Panc1 (cell line): ENCODE measurements around the gene OR2G3. TPM values are rescaled to one million over a fixed set of nuclear protein-coding genes. Genes with fewer than 3 reads are reported as not detected.

Source experiments
- ATAC-seq: fragments of 200-7000 bp; cut with Tn5 transposase; 2 replicates; pipeline ENCODE4 v1.9.1; 2020; ENCODE audit warnings: mild to moderate bottlenecking, moderate library complexity
- BruUV-seq: library from RNA; stranded (reverse); fragments of 400-500 nt; replicated peaks from 2 replicates; lab custom pipeline; 2021; lab: Mats Ljungman, UMichigan
- CTCF ChIA-PET: fragments of 300-600 bp; sonication (Branson Sonifier 250); formaldehyde crosslinking; loops from one replicate; lab custom pipeline; 2022; ENCODE audit warnings: antibody characterized with exemption; lab: Charles Lee
- POLR2A ChIA-PET: fragments of 300-600 bp; sonication (Branson Sonifier 250); formaldehyde crosslinking; loops from one replicate; lab custom pipeline; 2022; ENCODE audit warnings: antibody characterized with exemption; lab: Charles Lee
- DNase-seq: peaks from one replicate; pipeline ENCODE4 v3.0.0-alpha.2; 2010; ENCODE audit warnings: low read depth, low spot score
- H3K27ac ChIP-seq: 2 replicates; pipeline ENCODE4 v1.5.1; 2011; ENCODE audit warnings: mild to moderate bottlenecking, low read length, inconsistent platforms
- H3K27me3 ChIP-seq: fragments of 200-500 bp; sonication (Bioruptor generic); 2 replicates; pipeline ENCODE4 v1.6.0; 2014; ENCODE audit warnings: low read length, inconsistent platforms; ENCODE audit not compliant: control insufficient read depth, insufficient read depth
- H3K36me3 ChIP-seq: fragments of 200-500 bp; sonication (Bioruptor generic); 2 replicates; pipeline ENCODE4 v1.5.1; 2014; ENCODE audit warnings: inconsistent platforms, mild to moderate bottlenecking, low read length, moderate library complexity; ENCODE audit not compliant: control insufficient read depth, insufficient read depth
- H3K4me1 ChIP-seq: 2 replicates; pipeline ENCODE4 v1.5.1; 2011; ENCODE audit warnings: inconsistent platforms, mild to moderate bottlenecking, low read length, moderate library complexity; ENCODE audit not compliant: control insufficient read depth, insufficient read depth
- H3K4me3 ChIP-seq, 2 experiments: 2 replicates each; pipeline ENCODE4 v1.5.1; 2011 to 2012; ENCODE audit warnings: low read depth in 2 of 2, low read length in 2 of 2, mild to moderate bottlenecking in 2 of 2, inconsistent platforms in 1 of 2, moderate library complexity in 1 of 2
- H3K9me3 ChIP-seq: fragments of 200-500 bp; sonication (Bioruptor generic); 2 replicates; pipeline ENCODE4 v1.5.1; 2014; ENCODE audit warnings: low read depth, mild to moderate bottlenecking, inconsistent platforms, low read length, moderate library complexity; ENCODE audit not compliant: control insufficient read depth, insufficient read depth
- CTCF ChIP-seq: fragments of 450-650 bp; IDR thresholded peaks from 2 replicates; pipeline ENCODE4 v1.5.1; 2017; ENCODE audit warnings: mild to moderate bottlenecking
- POLR2AphosphoS5 ChIP-seq: IDR thresholded peaks from 2 replicates; pipeline ENCODE4 v1.6.1; 2012; ENCODE audit warnings: mild to moderate bottlenecking, low read depth, low read length, moderate library complexity
- SIN3A ChIP-seq: IDR thresholded peaks from 2 replicates; pipeline ENCODE4 v1.6.1; 2012; ENCODE audit warnings: low read depth, mild to moderate bottlenecking, low read length, moderate library complexity, borderline replicate concordance; ENCODE audit not compliant: insufficient read depth
- TCF7L2 ChIP-seq: IDR thresholded peaks from 2 replicates; pipeline ENCODE4 v1.6.1; 2011; ENCODE audit warnings: mild to moderate bottlenecking, low read depth, low read length, inconsistent platforms
- in situ Hi-C: cut with HindIII; loops from 2 replicates; pipeline ENCODE4 v1.10.0; 2016; ENCODE audit warnings: low sequenced_read_pairs, low pct_unique_long_range_greater_than_20kb
- intact Hi-C: fragments of 100-400 bp; cut with micrococcal nuclease; formaldehyde crosslinking; loops from one replicate; pipeline ENCODE4 v1.10.0; 2022; ENCODE audit not compliant: unreplicated experiment
- total RNA-seq: library from RNA; stranded (reverse); gene quantifications from one replicate; pipeline ENCODE4 v1.2.1, GENCODE V29; 2021; ENCODE audit not compliant: unreplicated experiment
- TF ChIP-seq, protein P1 (sequence below), 2 experiments: IDR thresholded peaks; 2 replicates each; pipeline ENCODE4 v1.6.1; 2011 to 2012; ENCODE audit warnings: low read depth in 2 of 2, control low read depth in 1 of 2, low read length in 1 of 2, mild to moderate bottlenecking in 1 of 2, moderate library complexity in 1 of 2; ENCODE audit not compliant: insufficient read depth in 1 of 2

The OR2G3 gene
- total RNA-seq, 1 experiment from 2014 or later: not detected

- Histone ChIP-seq H3K27ac (no peak overlapping the region), H3K4me1 (no peaks in the 10 kb centered on the region), H3K36me3 (no peaks in the 10 kb centered on the region), H3K27me3 (no peaks in the 10 kb centered on the region), H3K4me3 (no peak overlapping the region), H3K9me3 (no peaks in the 10 kb centered on the region)
- in situ Hi-C loops (no loop called here), intact Hi-C loops (no loop called here)
- ATAC-seq: no peak
- ChIA-PET CTCF (no interaction called here), POLR2A (no interaction called here)
- TF ChIP-seq, protein P1, sequence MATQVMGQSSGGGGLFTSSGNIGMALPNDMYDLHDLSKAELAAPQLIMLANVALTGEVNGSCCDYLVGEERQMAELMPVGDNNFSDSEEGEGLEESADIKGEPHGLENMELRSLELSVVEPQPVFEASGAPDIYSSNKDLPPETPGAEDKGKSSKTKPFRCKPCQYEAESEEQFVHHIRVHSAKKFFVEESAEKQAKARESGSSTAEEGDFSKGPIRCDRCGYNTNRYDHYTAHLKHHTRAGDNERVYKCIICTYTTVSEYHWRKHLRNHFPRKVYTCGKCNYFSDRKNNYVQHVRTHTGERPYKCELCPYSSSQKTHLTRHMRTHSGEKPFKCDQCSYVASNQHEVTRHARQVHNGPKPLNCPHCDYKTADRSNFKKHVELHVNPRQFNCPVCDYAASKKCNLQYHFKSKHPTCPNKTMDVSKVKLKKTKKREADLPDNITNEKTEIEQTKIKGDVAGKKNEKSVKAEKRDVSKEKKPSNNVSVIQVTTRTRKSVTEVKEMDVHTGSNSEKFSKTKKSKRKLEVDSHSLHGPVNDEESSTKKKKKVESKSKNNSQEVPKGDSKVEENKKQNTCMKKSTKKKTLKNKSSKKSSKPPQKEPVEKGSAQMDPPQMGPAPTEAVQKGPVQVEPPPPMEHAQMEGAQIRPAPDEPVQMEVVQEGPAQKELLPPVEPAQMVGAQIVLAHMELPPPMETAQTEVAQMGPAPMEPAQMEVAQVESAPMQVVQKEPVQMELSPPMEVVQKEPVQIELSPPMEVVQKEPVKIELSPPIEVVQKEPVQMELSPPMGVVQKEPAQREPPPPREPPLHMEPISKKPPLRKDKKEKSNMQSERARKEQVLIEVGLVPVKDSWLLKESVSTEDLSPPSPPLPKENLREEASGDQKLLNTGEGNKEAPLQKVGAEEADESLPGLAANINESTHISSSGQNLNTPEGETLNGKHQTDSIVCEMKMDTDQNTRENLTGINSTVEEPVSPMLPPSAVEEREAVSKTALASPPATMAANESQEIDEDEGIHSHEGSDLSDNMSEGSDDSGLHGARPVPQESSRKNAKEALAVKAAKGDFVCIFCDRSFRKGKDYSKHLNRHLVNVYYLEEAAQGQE (IDR thresholded peaks at IDR 0.05; ENCODE audit: insufficient read depth in 1 of 2, low read depth in 2 of 2, low read length in 1 of 2): no peak
- TF ChIP-seq CTCF (no peak), TCF7L2 (no peak), POLR2AphosphoS5 (no peak), SIN3A (no peak)
- no peak for DNase-seq
- no TSS peak for BruUV-seq
These were observed 43.7 kb upstream of the OR2G3 start for GRCh38 chr1:247561711-247562110.

DNA sequence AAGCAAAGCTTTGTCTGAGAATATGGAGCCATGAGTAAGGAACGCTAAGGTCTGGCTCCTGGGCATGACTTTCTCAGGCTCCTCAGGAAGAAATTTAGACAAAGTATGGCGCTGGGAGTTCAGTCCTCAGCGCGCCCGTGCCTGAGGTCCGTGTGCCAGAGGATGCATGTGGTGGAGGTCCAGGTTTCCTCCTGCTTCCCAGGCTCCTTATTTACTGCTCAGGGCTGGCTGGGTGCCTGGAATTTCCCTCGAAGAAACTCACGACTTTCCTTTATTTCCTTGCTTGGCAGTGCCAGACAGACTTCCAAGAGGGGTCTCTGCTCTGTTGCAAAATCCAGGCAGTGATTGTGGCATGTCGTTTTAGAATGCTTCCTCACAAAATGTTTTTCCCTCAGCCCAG, 43.2 kb upstream of the OR2G3 start:
- no peaks in the 10 kb centered on the region for H3K27me3 ChIP-seq
- no TSS peak for BruUV-seq
- H3K4me3 ChIP-seq: no peak overlapping the region

More for the DNA sequence above, 43.2 kb upstream of the OR2G3 start:
- Histone ChIP-seq H3K9me3 (no peaks in the 10 kb centered on the region), H3K36me3 (no peaks in the 10 kb centered on the region), H3K4me1 (no peaks in the 10 kb centered on the region), H3K27ac (no peak overlapping the region)
- DNase-seq (no peak), ATAC-seq (no peak)
- in situ Hi-C loops: no loop called here
- TF ChIP-seq CTCF: no peak
- TF ChIP-seq, protein P1 (IDR thresholded peaks at IDR 0.05; ENCODE audit: insufficient read depth in 1 of 2, low read depth in 2 of 2, low read length in 1 of 2): no peak
- no peak for TF ChIP-seq SIN3A
- TF ChIP-seq TCF7L2: no peak
- no peak for TF ChIP-seq POLR2AphosphoS5
- ChIA-PET POLR2A (no interaction called here), CTCF (no interaction called here)
- intact Hi-C loops: no loop called here
